ENCODE measurements around the gene NR1I2.

Gene NR1I2

GRCh38 chr3:119781330-119782198 lies at the start of gene NR1I2:
Gene NR1I2, plus strand, starts transcription at chr3:119782101.
- DNase-seq (ENCODE audit: low read depth in 1 of 2, low spot score in 1 of 2): no peak

DNA sequence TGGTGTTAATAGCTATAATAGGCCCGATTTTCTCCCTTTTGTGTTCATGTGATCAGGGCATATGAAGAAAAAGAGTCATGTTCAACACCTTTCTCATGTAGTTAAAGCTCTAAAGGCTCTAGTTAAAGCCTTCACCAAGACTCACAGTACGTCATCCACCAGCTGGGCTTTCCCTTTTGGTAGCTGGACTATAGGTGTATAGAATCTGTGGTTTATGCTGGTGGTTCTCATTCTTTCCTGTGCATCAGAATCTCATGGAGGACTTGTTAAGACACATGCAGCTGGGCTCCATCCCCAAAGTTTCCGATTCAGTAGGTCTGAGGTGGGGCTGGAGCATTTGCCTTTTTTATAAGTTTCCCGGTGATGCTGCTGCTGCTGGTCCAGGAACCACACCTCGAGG lies 48.1 kb upstream of the NR1I2 start:
- no peak for DNase-seq (ENCODE audit: low read depth in 1 of 2, low spot score in 1 of 2)

- no peak for DNase-seq (ENCODE audit: low read depth in 1 of 2, low spot score in 1 of 2)
These were observed 43.2 kb upstream of the NR1I2 start for GRCh38 chr3:119738741-119739140.

- DNase-seq (ENCODE audit: low read depth in 1 of 2, low spot score in 1 of 2): no peak
These were observed 40.0 kb upstream of the NR1I2 start for GRCh38 chr3:119741657-119742590.

DNA sequence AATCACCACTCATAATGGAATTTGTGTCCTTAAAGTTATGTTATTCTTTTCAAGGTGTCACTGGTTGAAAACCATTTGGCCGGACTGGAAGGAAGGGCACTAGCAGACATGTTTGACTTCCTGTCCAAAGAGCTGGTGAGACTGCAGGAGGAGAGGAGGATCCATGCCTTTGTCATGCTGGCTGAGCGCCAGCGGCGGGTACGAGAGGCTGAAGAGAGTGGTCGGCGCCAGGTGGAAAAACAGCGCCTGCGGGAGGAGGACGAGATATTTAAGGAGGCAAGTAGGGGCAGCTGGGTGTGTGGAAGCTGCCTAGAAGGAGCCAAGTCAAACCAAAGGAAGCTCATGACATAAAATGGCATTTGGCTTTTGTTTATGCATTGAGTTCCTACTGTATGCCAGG lies 38.0 kb upstream of the NR1I2 start:
- no peak for DNase-seq (ENCODE audit: low read depth in 1 of 2, low spot score in 1 of 2)

DNA sequence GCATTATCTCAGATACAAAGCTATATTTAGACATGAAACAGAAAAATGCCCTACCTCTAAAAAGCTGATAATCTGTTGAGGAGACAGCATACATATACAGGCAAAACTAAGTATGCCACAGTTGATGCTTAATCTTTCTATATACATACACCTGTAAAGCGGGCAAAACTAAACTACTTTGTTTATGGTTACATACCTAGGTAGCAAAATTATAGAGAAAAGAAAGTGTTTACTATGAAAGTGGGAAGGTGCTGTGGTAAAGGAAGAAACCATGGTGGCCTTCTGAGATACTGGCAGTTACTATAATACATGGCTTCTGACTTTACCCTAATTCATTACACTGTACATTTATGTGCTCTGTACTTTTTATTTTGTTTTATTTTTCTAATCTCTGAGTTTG lies 36.0 kb upstream of the NR1I2 start:
- DNase-seq (ENCODE audit: low read depth in 1 of 2, low spot score in 1 of 2): no peak

- DNase-seq (ENCODE audit: low read depth in 1 of 2, low spot score in 1 of 2): no peak
These were observed 35.5 kb upstream of the NR1I2 start for GRCh38 chr3:119746423-119746822.

- no peak for DNase-seq (ENCODE audit: low read depth in 1 of 2, low spot score in 1 of 2)
These were observed 34.5 kb upstream of the NR1I2 start for GRCh38 chr3:119747357-119747756.

GRCh38 chr3:119748991-119749390 lies 32.9 kb upstream of the NR1I2 start:
- no peak for DNase-seq (ENCODE audit: low read depth in 1 of 2, low spot score in 1 of 2)

- DNase-seq (ENCODE audit: low read depth in 1 of 2, low spot score in 1 of 2): no peak
These were observed 30.5 kb upstream of the NR1I2 start for GRCh38 chr3:119751423-119751822.

DNA sequence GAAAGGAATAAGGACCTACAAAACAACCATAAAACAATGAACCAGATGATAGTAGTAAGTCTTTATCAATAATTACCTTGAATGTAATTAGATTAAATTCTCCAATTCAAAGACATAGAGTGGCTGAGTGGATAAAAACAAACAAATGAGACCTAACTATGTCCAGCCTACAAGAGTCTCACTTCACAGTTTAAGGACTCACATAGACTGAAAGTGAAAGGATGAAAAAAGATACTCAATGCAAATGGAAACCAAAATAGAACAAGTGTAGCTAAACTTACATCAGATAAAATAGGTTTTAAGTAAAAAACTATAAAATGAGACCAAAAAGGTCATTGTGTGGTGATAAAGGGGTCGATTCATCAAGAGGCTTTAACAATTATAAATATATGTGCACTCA lies 21.9 kb upstream of the NR1I2 start:
- no peak for DNase-seq (ENCODE audit: low read depth in 1 of 2, low spot score in 1 of 2)

DNA sequence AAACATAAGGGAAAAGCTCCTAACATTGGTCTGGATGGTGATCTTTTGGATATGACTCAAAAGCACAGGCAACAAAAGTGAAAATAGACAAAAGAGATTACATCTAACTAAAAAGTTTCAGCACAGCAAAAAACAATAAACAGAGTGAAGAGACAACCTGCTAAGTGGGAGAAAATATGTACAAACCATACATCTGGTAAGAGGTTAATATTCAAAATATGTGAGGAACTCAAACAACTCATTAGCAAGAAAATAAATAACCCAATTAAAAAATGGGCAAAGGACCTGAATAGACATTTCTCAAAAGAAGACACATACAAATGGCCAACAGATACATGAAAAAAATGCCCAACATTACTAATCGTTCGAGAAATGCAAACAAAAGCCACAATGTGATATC lies 19.0 kb upstream of the NR1I2 start:
- no peak for DNase-seq (ENCODE audit: low read depth in 1 of 2, low spot score in 1 of 2)

- no peak for DNase-seq (ENCODE audit: low read depth in 1 of 2, low spot score in 1 of 2)
These were observed 18.4 kb upstream of the NR1I2 start for GRCh38 chr3:119763466-119763865.

DNA sequence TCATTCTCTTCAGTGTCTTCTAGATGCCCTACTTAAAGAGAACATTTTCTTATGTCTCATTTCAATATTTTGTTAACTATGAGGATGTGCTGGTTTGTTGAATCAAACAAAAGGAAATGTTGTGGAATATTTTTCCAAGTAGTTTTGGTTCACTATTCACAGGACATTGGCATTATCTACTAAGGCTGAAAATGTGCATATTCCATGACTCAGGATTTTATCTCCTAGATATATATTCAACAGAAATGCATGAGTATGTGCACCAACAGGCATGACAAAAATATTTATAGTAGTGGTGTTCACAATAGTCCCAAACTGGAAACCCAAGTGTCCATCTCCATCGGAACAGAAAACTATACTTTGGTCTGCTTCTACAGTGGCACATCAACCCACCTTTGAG lies 16.7 kb upstream of the NR1I2 start:
- DNase-seq (ENCODE audit: low read depth in 1 of 2, low spot score in 1 of 2): no peak

GRCh38 chr3:119767936-119768601 lies 13.8 kb upstream of the NR1I2 start:
- DNase-seq (ENCODE audit: low read depth in 1 of 2, low spot score in 1 of 2): no peak

DNA sequence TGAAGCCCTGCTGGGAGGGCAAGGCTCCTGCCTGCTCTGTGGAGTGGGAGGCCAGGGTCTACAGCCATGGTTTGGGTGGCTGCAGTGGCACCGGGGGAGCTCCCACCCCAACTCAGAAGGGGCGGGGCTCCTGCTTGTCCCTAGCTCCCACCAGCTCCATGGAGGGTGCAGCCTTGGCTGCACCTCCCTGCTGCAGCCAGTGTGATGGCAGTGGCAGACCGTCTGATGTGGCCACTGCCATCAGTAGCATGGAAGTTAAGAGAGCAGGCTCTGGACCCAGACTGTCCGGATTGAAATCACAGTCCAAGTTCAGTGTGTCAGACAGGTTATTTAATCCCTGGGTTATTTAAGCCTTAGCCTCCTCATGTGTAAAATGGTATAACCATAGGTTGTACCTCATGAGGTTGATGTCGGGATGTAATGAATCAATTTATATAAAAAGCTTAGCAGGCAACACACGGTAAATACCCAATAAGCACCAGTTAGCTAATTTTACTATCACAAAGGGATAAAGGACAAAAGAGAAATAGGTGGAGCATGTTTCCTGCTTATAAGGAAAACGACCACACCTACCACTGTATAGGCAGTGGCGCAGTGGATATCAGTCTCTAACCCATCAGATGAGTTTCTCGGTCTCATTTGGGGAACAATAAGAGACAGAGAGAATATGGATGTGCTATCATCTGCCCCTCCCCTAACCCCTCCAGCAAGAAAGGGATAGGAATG lies 13.1 kb upstream of the NR1I2 start:
- DNase-seq (ENCODE audit: low read depth in 1 of 2, low spot score in 1 of 2): no peak

DNA sequence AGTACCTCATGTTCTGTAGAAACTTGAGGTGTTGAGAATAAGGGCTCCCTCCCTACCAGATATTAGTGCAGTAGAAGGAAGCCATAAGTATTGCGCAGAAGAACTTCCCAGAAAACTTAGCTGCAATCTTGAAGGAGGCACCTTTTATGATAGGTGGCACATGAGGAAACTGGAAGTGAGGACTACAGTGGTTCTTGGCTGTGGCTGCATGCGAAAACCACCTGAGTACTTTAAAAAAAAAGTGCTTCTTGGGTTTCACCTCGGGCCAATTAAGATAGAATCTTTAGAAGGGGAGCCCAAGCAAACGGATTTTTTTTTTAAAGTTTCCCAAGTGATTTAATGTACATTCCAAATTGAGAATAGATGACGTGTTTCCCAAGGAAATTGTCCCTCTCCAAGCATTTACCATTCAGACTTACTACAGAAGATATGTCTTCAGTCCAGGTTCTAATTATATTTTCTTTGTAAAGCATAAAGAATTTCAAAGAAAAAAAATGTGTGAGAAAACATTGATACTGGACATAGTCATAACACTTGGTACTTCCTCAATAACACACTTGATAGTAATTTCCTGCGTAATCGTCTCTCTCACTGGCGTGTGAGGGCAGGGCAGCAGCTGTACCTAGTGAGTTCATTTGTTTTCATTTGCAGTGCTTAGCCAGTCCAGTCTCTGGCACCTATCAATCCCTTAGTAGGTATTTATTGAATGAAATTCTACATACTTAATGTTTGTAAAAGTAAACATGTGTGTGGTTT lies 12.3 kb upstream of the NR1I2 start:
- DNase-seq (ENCODE audit: low read depth in 1 of 2, low spot score in 1 of 2): no peak

DNA sequence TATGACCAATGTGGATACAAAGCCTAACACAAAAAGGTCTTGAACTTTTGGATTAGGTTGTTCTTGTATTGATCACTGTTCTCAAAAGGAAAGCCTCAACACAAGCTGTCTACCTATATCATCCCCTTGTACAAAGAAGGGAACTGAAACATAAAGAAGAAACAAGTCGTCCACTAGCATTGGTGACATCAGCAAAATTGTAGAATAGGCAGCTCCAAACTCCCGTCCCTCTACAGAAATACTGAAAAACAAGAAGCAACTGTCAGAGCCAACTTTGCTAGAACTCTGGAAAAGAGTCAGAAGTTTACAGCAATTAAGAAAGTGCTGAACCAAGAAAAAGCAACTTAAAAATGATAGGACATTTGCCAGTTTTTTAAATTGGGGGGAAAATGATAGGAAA lies 7.5 kb upstream of the NR1I2 start:
- DNase-seq (ENCODE audit: low read depth in 1 of 2, low spot score in 1 of 2): no peak

GRCh38 chr3:119776304-119776703 lies 5.6 kb upstream of the NR1I2 start:
- DNase-seq (ENCODE audit: low read depth in 1 of 2, low spot score in 1 of 2): no peak

DNA sequence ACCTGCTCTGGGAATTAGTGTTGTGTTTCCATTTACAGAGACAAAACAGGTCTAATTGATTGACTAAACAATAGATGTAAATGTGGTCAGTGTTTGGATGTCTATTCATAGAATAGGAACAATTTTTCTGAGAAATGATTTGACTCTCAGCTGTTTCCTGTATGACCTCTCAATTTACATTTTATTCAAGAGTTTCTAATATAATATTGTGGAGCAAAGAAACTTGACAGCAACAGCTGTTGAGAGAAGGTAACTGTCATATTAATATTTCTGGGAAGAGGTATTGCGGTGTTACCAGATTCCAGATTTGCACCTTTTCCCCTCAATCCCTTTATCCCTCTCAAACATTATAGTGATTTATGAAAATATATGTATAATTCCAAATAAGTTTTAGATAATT lies 3.7 kb upstream of the NR1I2 start:
- no peak for DNase-seq (ENCODE audit: low read depth in 1 of 2, low spot score in 1 of 2)
